ENCODE measurements around the gene MINDY4B. TPM values are rescaled to one million over a fixed set of nuclear protein-coding genes. Genes with fewer than 3 reads are reported as not detected.

The MINDY4B gene
- total and polyA plus RNA-seq, 2 of the 13 experiments (the other 11 are each of a cell fraction or from before 2014, with no cell fraction given) = not detected

GRCh38 chr3:150825916-150826377, 79.3 kb downstream of the MINDY4B start:
- H3K4me2 ChIP-seq (ENCODE audit: low read depth, low read length) = no peak overlapping the region
- ChIA-PET CTCF (ENCODE audit: low intra/inter-chr PET ratio, low total read pairs) (no interaction called here), POLR2A (no interaction called here)
- H3K27me3 ChIP-seq (ENCODE audit: control insufficient read depth in 1 of 2, insufficient read depth in 2 of 2, low read length in 2 of 2) = peaks cover 0 to 3% of the 10 kb centered on the region in 2 experiments; a peak in 2 of 5 replicates
- H2AFZ ChIP-seq (ENCODE audit: low read length) = no peak overlapping the region
- no peak overlapping the region for H3K4me3 ChIP-seq (replicated peaks in 1 of 3; ENCODE audit: insufficient read depth in 1 of 3, low read depth in 2 of 3, low read length in 3 of 3)
- no peak for FAIRE-seq
- no peak overlapping the region for H3K27ac ChIP-seq (ENCODE audit: extremely low read length, insufficient read depth, low read length)
- WGBS (ENCODE audit: low lambda C conversion rate) = 54% methylated on average over 7 of the region's 7 CpGs
- H3K4me1 ChIP-seq (ENCODE audit: insufficient read depth, low read length) = peaks cover 26% of the 10 kb centered on the region; the same call in 1 of the 2 replicates
- BruUV-seq (replicated peaks) = no TSS peak
- no peaks in the 10 kb centered on the region for H3K36me3 ChIP-seq (replicated peaks in 1 of 2; ENCODE audit: control insufficient read depth in 1 of 2, insufficient read depth in 2 of 2, low read length in 2 of 2)
- no peaks in the 10 kb centered on the region for H4K20me1 ChIP-seq (ENCODE audit: insufficient read depth, low read length)
- no peak for ATAC-seq
- H3K79me2 ChIP-seq (ENCODE audit: insufficient read depth, low read length) = no peaks in the 10 kb centered on the region
- H3K9ac ChIP-seq (ENCODE audit: insufficient read depth, low read depth, low read length) = no peak overlapping the region
- intact Hi-C loops (cut with micrococcal nuclease; ENCODE audit: unreplicated experiment) = no loop called here
- in situ Hi-C loops (cut with HindIII; ENCODE audit: extremely low pct_ligation_motif_present, low pct_unique_long_range_greater_than_20kb) = no loop called here
- DNase-seq (ENCODE audit: low spot score) = no peak
- TF ChIP-seq ZNF552 (CRISPR knock-in tag; IDR thresholded peaks at IDR 0.05; ENCODE audit: borderline replicate concordance) = no peak
- no peak for TF ChIP-seq ZNF326 (CRISPR knock-in tag; IDR thresholded peaks at IDR 0.05; ENCODE audit: borderline replicate concordance)
- TF ChIP-seq ZUFSP (CRISPR knock-in tag; IDR thresholded peaks at IDR 0.05; ENCODE audit: borderline replicate concordance) = no peak
- TF ChIP-seq PREB (CRISPR knock-in tag; IDR thresholded peaks at IDR 0.05) = no peak
- no peak for TF ChIP-seq ZNF136 (CRISPR knock-in tag; IDR thresholded peaks at IDR 0.05; ENCODE audit: low read depth)
- no peak for TF ChIP-seq ARNT (IDR thresholded peaks at IDR 0.05)
- TF ChIP-seq EEA1 (CRISPR knock-in tag; IDR thresholded peaks at IDR 0.05; ENCODE audit: borderline replicate concordance) = no peak
- TF ChIP-seq RAD21 (CRISPR knock-in tag; IDR thresholded peaks at IDR 0.05) = no peak
- TF ChIP-seq ZNF362 (CRISPR knock-in tag; IDR thresholded peaks at IDR 0.05; ENCODE audit: borderline replicate concordance) = no peak
- TF ChIP-seq ZKSCAN8 (CRISPR knock-in tag; IDR thresholded peaks at IDR 0.05; ENCODE audit: borderline replicate concordance) = no peak
- TF ChIP-seq KDM1A (CRISPR knock-in tag; IDR thresholded peaks at IDR 0.05) = no peak
- TF ChIP-seq ZNF782 (CRISPR knock-in tag; IDR thresholded peaks at IDR 0.05; ENCODE audit: borderline replicate concordance) = no peak
- no peak for TF ChIP-seq FOXA3 (CRISPR knock-in tag; IDR thresholded peaks at IDR 0.05)
- TF ChIP-seq ZNF3 (CRISPR knock-in tag; IDR thresholded peaks at IDR 0.05) = no peak
- no peaks in the 10 kb centered on the region for H3K9me3 ChIP-seq (ENCODE audit: low read length)
